ENCODE measurements around the gene YTHDF1.

YTHDF1 gene

GRCh38 chr20:63187338-63188158, 28.4 kb downstream of the YTHDF1 start:
- Histone ChIP-seq H3K27me3 (ENCODE audit: insufficient read depth, low read length) (no peaks in the 10 kb centered on the region), H3K9me2 (ENCODE audit: low read depth, low read length) (no peaks in the 10 kb centered on the region), H3K9me3 (ENCODE audit: low read length) (no peaks in the 10 kb centered on the region), H2AFZ (ENCODE audit: low read length) (no peak overlapping the region), H3K36me3 (ENCODE audit: insufficient read depth, low read length) (no peaks in the 10 kb centered on the region), H3K9ac (ENCODE audit: low read length) (no peak overlapping the region), H3F3A (ENCODE audit: insufficient read depth, low read length) (no peaks in the 10 kb centered on the region), H3K4me1 (ENCODE audit: insufficient read depth, low read length, severe bottlenecking) (no peaks in the 10 kb centered on the region), H3K4me3 (ENCODE audit: low read depth, low read length, poor library complexity, severe bottlenecking) (no peak overlapping the region), H4K20me1 (ENCODE audit: insufficient read depth, low read length) (no peaks in the 10 kb centered on the region), H3K27ac (ENCODE audit: low read depth, low read length, poor library complexity, severe bottlenecking) (no peak overlapping the region), H3K79me2 (ENCODE audit: insufficient read depth, low read length) (no peaks in the 10 kb centered on the region), H3K4me2 (ENCODE audit: low read length) (no peak overlapping the region)
- TF ChIP-seq EZH2 (IDR thresholded peaks at IDR 0.05; ENCODE audit: borderline replicate concordance, low read length) (no peak), CTCF (IDR thresholded peaks at IDR 0.05; ENCODE audit: low read length) (no peak)

- Histone ChIP-seq H3K9ac (ENCODE audit: low read length) (no peak overlapping the region), H3K9me2 (ENCODE audit: low read depth, low read length) (no peaks in the 10 kb centered on the region), H3F3A (ENCODE audit: insufficient read depth, low read length) (no peaks in the 10 kb centered on the region), H3K27me3 (ENCODE audit: insufficient read depth, low read length) (no peaks in the 10 kb centered on the region), H2AFZ (ENCODE audit: low read length) (no peak overlapping the region), H3K4me1 (ENCODE audit: insufficient read depth, low read length, severe bottlenecking) (no peaks in the 10 kb centered on the region), H4K20me1 (ENCODE audit: insufficient read depth, low read length) (no peaks in the 10 kb centered on the region), H3K36me3 (ENCODE audit: insufficient read depth, low read length) (no peaks in the 10 kb centered on the region), H3K9me3 (ENCODE audit: low read length) (no peaks in the 10 kb centered on the region), H3K79me2 (ENCODE audit: insufficient read depth, low read length) (no peaks in the 10 kb centered on the region), H3K4me3 (ENCODE audit: low read depth, low read length, poor library complexity, severe bottlenecking) (no peak overlapping the region), H3K27ac (ENCODE audit: low read depth, low read length, poor library complexity, severe bottlenecking) (no peak overlapping the region), H3K4me2 (ENCODE audit: low read length) (no peak overlapping the region)
- TF ChIP-seq EZH2 (IDR thresholded peaks at IDR 0.05; ENCODE audit: borderline replicate concordance, low read length) (no peak), CTCF (IDR thresholded peaks at IDR 0.05; ENCODE audit: low read length) (no peak)
These were observed 29.2 kb downstream of the YTHDF1 start for GRCh38 chr20:63186528-63187316.

GRCh38 chr20:63186084-63186483, 29.8 kb downstream of the YTHDF1 start:
- Histone ChIP-seq H3K4me3 (ENCODE audit: low read depth, low read length, poor library complexity, severe bottlenecking) (no peak overlapping the region), H4K20me1 (ENCODE audit: insufficient read depth, low read length) (no peaks in the 10 kb centered on the region), H3K79me2 (ENCODE audit: insufficient read depth, low read length) (no peaks in the 10 kb centered on the region), H3K9me3 (ENCODE audit: low read length) (no peaks in the 10 kb centered on the region), H3K9me2 (ENCODE audit: low read depth, low read length) (no peaks in the 10 kb centered on the region), H3K9ac (ENCODE audit: low read length) (no peak overlapping the region), H3K36me3 (ENCODE audit: insufficient read depth, low read length) (no peaks in the 10 kb centered on the region), H3F3A (ENCODE audit: insufficient read depth, low read length) (no peaks in the 10 kb centered on the region), H3K27me3 (ENCODE audit: insufficient read depth, low read length) (no peaks in the 10 kb centered on the region), H3K27ac (ENCODE audit: low read depth, low read length, poor library complexity, severe bottlenecking) (no peak overlapping the region), H3K4me1 (ENCODE audit: insufficient read depth, low read length, severe bottlenecking) (no peaks in the 10 kb centered on the region), H2AFZ (ENCODE audit: low read length) (no peak overlapping the region), H3K4me2 (ENCODE audit: low read length) (no peak overlapping the region)
- no peak for TF ChIP-seq CTCF (IDR thresholded peaks at IDR 0.05; ENCODE audit: low read length)
- no peak for TF ChIP-seq EZH2 (IDR thresholded peaks at IDR 0.05; ENCODE audit: borderline replicate concordance, low read length)
